GM21786 (cell line): Measurements from ENCODE around the gene C1orf216.
"Not testable (repeated sequence)": the region's sequence is repeated elsewhere in the genome, so short reads cannot be mapped to it uniquely, and the experiment has no call there.

ENCODE experiments used
- ATAC-seq: cut with Tn5 transposase; IDR thresholded peaks from one replicate; pipeline ENCODE4 v1.9.1; 2021; ENCODE audit not compliant: unreplicated experiment

C1orf216 gene

GRCh38 chr1:35718492-35719336 is at the start of gene C1orf216:
Gene C1orf216 (minus strand): TSS chr1:35718884. CDS start chr1:35716321, 2,563 bp downstream.
- ATAC-seq, result peak; percentile 60

GRCh38 chr1:35764283-35764682 is 45.6 kb upstream of the C1orf216 start:
- no peak for ATAC-seq

- no peak for ATAC-seq
Measured at GRCh38 chr1:35763201-35763600, 44.5 kb upstream of the C1orf216 start.

- ATAC-seq, result no peak
Measured at GRCh38 chr1:35762141-35762540, 43.5 kb upstream of the C1orf216 start.

- no peak for ATAC-seq
Measured at GRCh38 chr1:35756064-35756463, 37.4 kb upstream of the C1orf216 start.

GRCh38 chr1:35753626-35754260 is 35.1 kb upstream of the C1orf216 start:
- ATAC-seq, result no peak

- ATAC-seq, result no peak
Measured at GRCh38 chr1:35748326-35748725, 29.6 kb upstream of the C1orf216 start.

- ATAC-seq, result no peak
Measured at GRCh38 chr1:35745124-35745730, 26.5 kb upstream of the C1orf216 start.

- no peak for ATAC-seq
Measured at GRCh38 chr1:35737120-35737519, 18.4 kb upstream of the C1orf216 start.

GRCh38 chr1:35727434-35728040 is 8.9 kb upstream of the C1orf216 start:
- ATAC-seq, result no peak

GRCh38 chr1:35726450-35727433 is 8.1 kb upstream of the C1orf216 start:
- ATAC-seq, result no peak

- no peak for ATAC-seq
Measured at GRCh38 chr1:35725596-35725995, 6.9 kb upstream of the C1orf216 start.

- ATAC-seq, result no peak
Measured at GRCh38 chr1:35717911-35718476, 690 bp downstream of the C1orf216 start.

- ATAC-seq, result no peak
Measured at GRCh38 chr1:35715568-35716002, 3.1 kb downstream of the C1orf216 start.

GRCh38 chr1:35714921-35715567 is 3.6 kb downstream of the C1orf216 start:
- ATAC-seq, result no peak

GRCh38 chr1:35711098-35711497 is 7.6 kb downstream of the C1orf216 start:
- ATAC-seq, result not testable (repeated sequence)

GRCh38 chr1:35708952-35709351 is 9.7 kb downstream of the C1orf216 start:
- no peak for ATAC-seq

GRCh38 chr1:35708441-35708921 is 10.2 kb downstream of the C1orf216 start:
- ATAC-seq, result no peak
